GM19025 (cell line): Measurements from ENCODE around the gene PGAM5.
"Not testable (repeated sequence)": the region's sequence is repeated elsewhere in the genome, so short reads cannot be mapped to it uniquely, and the experiment has no call there.

Experiments used
- ATAC-seq: cut with Tn5 transposase; IDR thresholded peaks from one replicate; pipeline ENCODE4 v1.9.1; 2021; ENCODE audit warnings: mild to moderate bottlenecking, low read depth, moderate library complexity; ENCODE audit not compliant: unreplicated experiment

Gene PGAM5

DNA sequence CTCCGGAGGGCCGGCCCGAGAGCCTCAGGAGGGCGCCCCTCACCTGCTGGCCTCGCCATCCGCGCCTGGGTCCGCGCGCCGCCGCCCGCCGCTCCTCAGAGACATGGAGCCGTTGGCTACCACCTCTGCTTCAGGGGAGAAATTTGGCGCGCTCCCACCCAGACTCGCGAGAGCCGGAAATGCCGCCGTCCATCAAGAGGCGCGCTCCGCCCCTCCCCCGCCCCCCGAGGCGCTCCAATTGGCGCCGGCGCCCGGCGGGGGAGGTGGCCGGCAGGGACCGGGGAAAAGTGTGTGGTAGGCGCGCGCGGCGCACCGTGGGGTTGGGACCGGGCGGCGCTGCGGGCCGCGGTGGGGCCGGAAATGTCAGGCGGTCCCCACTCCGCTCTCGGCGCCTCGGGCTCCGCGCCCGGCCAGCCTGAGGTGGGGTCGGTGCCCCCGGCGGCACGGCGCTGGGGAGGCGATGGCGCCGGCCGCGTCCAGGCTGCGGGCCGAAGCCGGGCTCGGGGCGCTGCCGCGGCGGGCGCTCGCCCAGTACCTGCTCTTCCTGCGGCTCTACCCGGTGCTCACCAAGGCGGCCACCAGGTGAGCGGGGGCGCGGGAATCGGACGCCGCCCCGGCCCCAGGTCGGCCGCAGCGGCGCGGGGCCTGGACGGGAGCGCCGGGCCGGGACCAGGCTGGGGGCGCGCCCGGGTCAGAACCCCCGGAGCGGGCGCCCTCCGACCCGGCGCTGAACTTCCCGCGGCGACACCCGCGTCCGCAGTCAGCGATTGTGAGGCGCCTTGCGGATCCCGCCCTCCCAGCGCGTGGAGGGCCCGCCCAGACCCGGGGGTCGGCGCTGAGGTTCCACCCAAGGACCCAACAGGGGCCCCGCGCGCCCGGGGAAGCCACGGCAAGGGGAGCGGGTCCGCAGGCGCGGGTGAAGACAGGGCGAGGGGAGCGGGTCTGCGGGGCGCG lies 23.2 kb upstream of the PGAM5 start, which contains the start of the genes POLE and PXMP2:
Gene POLE (minus strand): TSS at position 132 of the 954 bp plus-strand sequence. CDS start 27 bp downstream, at position 105.
Gene PXMP2 (plus strand): TSS at position 377 of the 954 bp plus-strand sequence. CDS start 84 bp downstream, at position 461.
- ATAC-seq = peak; percentile 94

- no peak for ATAC-seq
Observed at GRCh38 chr12:132689227-132689626, 21.4 kb upstream of the PGAM5 start.

DNA sequence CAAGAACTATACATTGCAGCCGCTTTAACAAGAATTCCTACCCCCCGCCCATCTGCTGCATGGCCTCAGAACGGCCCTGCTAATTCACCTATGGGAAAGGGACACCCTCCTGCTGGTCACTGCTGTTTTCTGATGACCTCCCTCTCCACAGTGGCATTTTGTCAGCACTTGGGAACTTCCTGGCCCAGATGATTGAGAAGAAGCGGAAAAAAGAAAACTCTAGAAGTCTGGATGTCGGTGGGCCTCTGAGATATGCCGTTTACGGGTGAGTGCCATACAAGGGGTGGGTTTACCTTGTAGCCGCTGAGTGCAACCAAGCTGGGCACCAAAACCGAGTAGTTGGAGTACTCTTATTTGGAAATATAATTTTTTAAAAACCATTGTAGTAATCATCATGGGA lies 20.5 kb upstream of the PGAM5 start:
- ATAC-seq = no peak

GRCh38 chr12:132692030-132692429 lies 18.6 kb upstream of the PGAM5 start:
- not testable (repeated sequence) for ATAC-seq

DNA sequence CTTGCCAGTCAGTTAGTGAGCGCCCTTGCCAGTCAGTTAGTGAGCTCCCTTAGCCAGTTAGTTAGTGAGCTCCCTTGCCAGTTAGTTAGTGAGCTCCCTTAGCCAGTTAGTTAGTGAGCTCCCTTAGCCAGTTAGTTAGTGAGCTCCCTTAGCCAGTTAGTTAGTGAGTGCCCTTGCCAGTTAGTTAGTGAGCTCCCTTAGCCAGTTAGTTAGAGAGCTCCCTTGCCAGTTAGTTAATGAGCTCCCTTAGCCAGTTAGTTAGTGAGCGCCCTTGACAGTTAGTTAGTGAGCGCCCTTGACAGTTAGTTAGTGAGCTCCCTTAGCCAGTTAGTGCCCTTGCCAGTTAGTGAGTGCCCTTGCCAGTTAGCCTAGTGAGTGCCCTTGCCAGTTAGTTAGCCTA lies 15.8 kb upstream of the PGAM5 start:
- not testable (repeated sequence) for ATAC-seq

GRCh38 chr12:132695431-132695830 lies 15.2 kb upstream of the PGAM5 start:
- no peak for ATAC-seq

DNA sequence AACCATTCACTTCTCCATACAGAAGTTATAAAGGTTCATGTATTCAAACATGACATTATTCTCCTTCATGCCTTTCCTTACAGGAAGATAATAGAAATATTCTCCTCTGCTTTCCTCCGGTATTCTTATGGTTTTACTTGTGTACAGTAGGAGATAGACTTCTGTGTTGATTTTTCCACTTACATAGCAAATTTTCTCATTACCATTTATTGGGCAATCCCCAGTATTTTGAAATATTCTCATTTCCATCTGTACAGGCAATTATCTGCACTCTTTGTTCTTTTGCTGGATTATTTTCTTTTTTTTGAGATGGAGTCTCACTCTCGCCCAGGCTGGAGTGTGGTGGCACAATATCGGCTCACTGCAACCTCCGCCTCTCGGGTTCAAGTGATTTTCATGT lies 12.3 kb upstream of the PGAM5 start:
- no peak for ATAC-seq

GRCh38 chr12:132700212-132700822 lies 10.3 kb upstream of the PGAM5 start:
- ATAC-seq = no peak

- ATAC-seq = no peak
Observed at GRCh38 chr12:132702640-132703039, 8.0 kb upstream of the PGAM5 start.

GRCh38 chr12:132703641-132704040 lies 7.0 kb upstream of the PGAM5 start:
- no peak for ATAC-seq

DNA sequence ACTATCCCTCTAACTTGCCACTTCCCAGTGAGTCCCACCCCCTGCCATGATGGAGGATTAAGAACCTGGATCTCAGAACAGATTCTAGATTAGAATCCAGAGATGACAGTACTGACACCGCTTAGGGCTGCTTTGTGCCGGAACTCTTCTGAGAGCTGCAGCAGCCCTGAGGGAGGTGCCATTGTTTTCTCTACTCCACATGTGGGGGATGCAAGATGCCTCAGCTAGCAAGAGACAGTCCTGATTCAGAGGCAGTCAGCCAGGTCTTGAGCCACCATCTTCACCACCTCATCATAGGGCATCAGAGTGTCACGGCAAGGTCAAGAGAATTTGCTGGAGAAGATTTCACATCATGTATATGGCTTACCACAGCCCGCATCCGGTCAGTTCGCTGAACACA lies 3.4 kb upstream of the PGAM5 start:
- no peak for ATAC-seq

- ATAC-seq = no peak
Observed at GRCh38 chr12:132708150-132708549, 2.5 kb upstream of the PGAM5 start.

GRCh38 chr12:132710043-132710404 lies 618 bp upstream of the PGAM5 start:
- ATAC-seq = peak; percentile 21

DNA sequence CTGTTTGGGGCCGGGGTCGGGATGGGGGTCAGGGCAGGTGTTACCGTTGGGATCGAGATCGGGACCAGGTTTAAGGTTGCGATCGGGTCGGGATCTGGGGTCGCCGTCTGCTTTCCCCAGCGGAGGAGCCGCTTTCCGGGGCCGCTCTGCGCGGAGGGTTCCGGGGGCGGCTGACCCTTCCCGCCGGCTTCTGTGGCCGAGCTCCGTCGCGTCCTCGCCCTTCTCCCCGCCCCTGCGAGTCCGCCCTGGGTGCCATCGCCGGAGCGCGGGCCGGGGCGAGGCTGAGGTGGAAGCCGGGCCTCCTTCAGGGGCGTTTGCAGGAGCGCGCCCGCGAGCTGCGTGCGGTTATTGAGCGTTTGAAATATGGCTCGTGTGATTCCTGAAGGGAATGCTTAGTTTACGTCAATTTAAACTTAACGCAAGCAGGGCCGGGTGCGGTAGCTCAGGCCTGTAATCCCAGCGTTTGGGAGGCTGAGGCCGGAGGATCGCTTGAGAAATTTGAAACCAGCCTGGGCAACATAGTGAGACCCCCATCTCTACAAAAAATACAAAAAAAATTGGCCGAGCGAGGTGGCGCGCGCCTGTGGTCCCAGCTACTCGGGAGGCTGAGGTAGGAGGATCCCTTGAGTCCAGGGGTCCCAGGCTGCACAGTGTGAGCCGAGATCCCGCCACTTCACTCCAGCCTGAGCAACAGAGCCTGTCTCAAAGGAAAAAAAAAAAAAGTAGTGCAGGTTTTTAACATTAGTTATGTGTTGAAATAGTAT lies 620 bp downstream of the PGAM5 start:
- no peak for ATAC-seq

- ATAC-seq = no peak
Observed at GRCh38 chr12:132713123-132713522, 2.5 kb downstream of the PGAM5 start.

DNA sequence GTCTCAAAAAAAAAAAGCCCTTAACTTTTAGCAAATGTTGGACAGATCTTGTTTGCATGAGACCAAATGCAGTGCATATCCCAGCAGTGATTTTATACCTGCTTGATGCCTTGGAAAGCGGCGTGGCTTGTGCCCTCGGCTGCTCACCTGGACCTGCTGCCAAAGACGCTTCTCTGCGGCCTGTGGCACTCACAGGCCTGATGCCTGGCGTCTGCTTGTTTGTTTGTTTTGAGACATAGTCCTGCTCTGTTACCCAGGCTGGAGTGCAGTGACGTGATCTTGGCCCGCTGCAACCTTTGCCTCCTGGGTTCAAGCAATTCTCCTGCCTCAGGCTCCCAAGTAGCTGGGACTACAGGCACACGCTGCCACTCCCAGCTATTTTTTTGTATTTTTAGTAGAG lies 5.2 kb downstream of the PGAM5 start:
- no peak for ATAC-seq

GRCh38 chr12:132716356-132716755 lies 5.7 kb downstream of the PGAM5 start:
- ATAC-seq = no peak

DNA sequence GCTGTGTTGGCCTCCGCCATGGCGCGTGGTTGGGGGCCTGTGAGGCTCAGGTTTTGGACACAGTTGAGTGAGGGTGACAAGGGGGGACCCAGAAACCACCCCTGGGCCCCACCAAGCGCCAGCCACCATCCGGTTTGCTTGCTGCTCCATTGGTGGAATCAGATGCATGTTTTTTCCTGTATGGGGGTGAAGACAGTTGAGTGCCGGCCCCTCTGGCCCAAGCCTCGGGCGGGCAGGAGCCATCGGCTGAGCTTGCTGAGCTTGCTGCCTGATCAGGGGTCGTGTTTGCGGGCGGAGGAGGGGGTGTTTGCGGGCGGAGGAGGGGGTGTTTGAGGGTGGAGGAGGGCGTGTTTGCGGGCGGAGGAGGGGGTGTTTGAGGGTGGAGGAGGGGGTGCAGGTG lies 6.4 kb downstream of the PGAM5 start:
- no peak for ATAC-seq

DNA sequence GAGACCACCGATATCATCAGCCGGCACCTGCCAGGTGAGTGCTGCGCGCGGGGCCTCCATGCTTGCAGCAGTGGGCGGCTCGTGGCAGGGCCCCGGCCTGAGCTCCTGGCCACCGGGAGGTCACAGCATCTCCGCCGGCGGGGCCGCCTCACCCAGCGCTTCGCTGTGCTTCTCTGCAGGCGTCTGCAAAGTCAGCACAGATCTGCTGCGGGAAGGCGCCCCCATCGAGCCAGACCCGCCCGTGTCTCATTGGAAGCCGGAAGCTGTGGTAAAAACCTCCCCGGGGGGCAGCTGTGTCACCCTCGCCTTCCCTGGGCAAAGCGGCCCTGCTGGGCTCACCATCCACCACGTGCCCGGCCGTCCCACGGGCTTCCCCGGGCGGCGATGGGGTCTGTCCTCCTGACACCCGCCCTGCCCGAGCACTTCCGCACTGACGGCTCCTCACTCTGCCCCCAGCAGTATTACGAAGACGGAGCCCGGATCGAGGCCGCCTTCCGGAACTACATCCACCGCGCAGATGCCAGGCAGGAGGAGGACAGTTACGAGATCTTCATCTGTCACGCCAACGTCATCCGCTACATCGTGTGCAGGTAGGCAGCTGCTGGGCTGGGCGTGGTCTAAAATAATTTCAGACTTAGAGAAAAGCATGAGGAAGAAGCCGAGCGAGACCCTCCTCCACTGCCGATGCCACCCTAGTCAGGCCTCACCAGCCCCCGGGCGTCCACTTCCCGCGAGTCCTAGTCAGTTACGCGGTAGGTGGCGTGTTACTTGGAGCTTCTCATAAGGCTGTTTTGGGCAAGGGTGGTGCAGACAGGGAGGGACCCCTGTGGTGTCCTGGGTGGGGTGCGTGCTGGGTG lies 7.1 kb downstream of the PGAM5 start:
- no peak for ATAC-seq

- no peak for ATAC-seq
Observed at GRCh38 chr12:132718644-132719043, 8.0 kb downstream of the PGAM5 start.
